ENCODE measurements around the gene ZBTB7C. TPM values are rescaled to one million over a fixed set of nuclear protein-coding genes. Genes with fewer than 3 reads are reported as not detected.

The ZBTB7C gene
- total RNA-seq, 2 experiments from 2014 or later: not detected

DNA sequence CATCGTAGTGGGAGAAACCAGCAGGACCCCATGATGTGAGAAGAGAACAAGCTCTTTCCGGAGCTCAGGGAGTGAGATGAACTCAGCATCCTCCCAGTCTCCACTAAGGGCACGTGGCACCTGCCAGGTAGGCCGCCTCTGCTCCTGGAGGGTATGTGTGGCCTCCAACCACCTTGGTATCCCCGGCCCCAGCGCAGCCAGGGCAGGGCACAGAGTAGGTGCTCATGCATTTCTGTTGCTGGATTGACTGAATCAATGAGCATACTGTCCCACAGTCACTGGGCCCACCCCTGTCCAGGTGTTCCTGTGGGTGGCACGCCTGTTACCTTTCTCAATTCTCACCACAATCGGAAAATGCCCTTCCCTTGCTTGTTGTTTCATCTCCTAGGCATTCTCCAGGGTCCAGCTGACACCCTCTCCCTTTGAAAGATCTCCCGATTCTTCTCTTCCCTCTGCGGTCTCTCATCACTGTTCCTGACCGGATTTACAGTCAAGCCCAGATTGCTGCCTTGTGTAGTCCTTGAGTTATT is 340.2 kb downstream of the ZBTB7C start:
- intact Hi-C loops (cut with micrococcal nuclease; ENCODE audit: unreplicated experiment): no loop called here
- Histone ChIP-seq H3K79me2 (ENCODE audit: insufficient read depth, low read depth, low read length) (no peaks in the 10 kb centered on the region), H3K4me3 (ENCODE audit: low read depth, low read length, poor library complexity, severe bottlenecking) (no peak overlapping the region), H3K4me2 (ENCODE audit: low read length) (no peak overlapping the region), H3K9me3 (ENCODE audit: low read length) (no peaks in the 10 kb centered on the region), H3K36me3 (ENCODE audit: insufficient read depth, low read length) (no peaks in the 10 kb centered on the region), H4K20me1 (ENCODE audit: insufficient read depth, low read length) (no peaks in the 10 kb centered on the region), H2AFZ (ENCODE audit: low read length) (no peak overlapping the region), H3K4me1 (ENCODE audit: insufficient read depth, low read length, poor library complexity, severe bottlenecking) (no peaks in the 10 kb centered on the region), H3K27ac (ENCODE audit: low read depth, low read length, poor library complexity, severe bottlenecking) (no peak overlapping the region), H3K9me2 (ENCODE audit: insufficient read depth, low read length) (no peaks in the 10 kb centered on the region)
- BruUV-seq (replicated peaks): no TSS peak
- TF ChIP-seq, protein P1, sequence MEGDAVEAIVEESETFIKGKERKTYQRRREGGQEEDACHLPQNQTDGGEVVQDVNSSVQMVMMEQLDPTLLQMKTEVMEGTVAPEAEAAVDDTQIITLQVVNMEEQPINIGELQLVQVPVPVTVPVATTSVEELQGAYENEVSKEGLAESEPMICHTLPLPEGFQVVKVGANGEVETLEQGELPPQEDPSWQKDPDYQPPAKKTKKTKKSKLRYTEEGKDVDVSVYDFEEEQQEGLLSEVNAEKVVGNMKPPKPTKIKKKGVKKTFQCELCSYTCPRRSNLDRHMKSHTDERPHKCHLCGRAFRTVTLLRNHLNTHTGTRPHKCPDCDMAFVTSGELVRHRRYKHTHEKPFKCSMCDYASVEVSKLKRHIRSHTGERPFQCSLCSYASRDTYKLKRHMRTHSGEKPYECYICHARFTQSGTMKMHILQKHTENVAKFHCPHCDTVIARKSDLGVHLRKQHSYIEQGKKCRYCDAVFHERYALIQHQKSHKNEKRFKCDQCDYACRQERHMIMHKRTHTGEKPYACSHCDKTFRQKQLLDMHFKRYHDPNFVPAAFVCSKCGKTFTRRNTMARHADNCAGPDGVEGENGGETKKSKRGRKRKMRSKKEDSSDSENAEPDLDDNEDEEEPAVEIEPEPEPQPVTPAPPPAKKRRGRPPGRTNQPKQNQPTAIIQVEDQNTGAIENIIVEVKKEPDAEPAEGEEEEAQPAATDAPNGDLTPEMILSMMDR (conservative IDR thresholded peaks at IDR 0.05; ENCODE audit: low read length): no peak
- TF ChIP-seq EZH2phosphoT487 (IDR thresholded peaks at IDR 0.05; ENCODE audit: borderline replicate concordance, low read depth, low read length): no peak
- CTCF ChIA-PET (ENCODE audit: unreplicated experiment): no interaction called here
- POLR2A ChIA-PET: no interaction called here
- DNase-seq (ENCODE audit: low spot score): no peak

DNA sequence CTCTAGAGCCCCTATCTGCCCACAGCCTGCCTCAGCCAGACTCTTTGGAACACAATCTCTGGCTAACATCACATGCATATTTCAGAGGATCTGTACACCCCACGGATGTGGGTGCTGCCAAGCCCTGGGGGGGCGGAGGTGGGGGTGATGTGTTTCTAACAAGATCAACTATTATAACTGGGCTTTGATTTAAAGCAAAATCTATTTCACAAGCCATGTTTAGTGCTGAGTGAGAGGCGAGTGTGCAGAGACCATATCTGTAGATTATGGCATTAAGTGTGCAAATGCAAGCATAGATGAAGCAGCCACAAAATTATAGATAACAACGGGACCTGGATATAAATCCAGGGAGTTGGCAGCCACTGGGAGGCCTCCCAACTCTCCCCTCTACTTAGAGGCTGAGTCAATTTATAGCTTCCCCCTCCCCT is 342.9 kb downstream of the ZBTB7C start:
- POLR2A ChIA-PET: no interaction called here
- no peak overlapping the region for H2AFZ ChIP-seq (ENCODE audit: low read length)
- H3K4me1 ChIP-seq (ENCODE audit: insufficient read depth, low read length, poor library complexity, severe bottlenecking): no peaks in the 10 kb centered on the region
- no peaks in the 10 kb centered on the region for H3K9me2 ChIP-seq (ENCODE audit: insufficient read depth, low read length)
- no peak overlapping the region for H3K4me2 ChIP-seq (ENCODE audit: low read length)
- no peak overlapping the region for H3K27ac ChIP-seq (ENCODE audit: low read depth, low read length, poor library complexity, severe bottlenecking)
- no peak overlapping the region for H3K4me3 ChIP-seq (ENCODE audit: low read depth, low read length, poor library complexity, severe bottlenecking)
- no peaks in the 10 kb centered on the region for H3K9me3 ChIP-seq (ENCODE audit: low read length)
- DNase-seq (ENCODE audit: low spot score): no peak
- TF ChIP-seq, protein P1 (conservative IDR thresholded peaks at IDR 0.05; ENCODE audit: low read length): no peak
- TF ChIP-seq EZH2phosphoT487 (IDR thresholded peaks at IDR 0.05; ENCODE audit: borderline replicate concordance, low read depth, low read length): no peak
- CTCF ChIA-PET (ENCODE audit: unreplicated experiment): no interaction called here
- H4K20me1 ChIP-seq (ENCODE audit: insufficient read depth, low read length): no peaks in the 10 kb centered on the region
- no peaks in the 10 kb centered on the region for H3K36me3 ChIP-seq (ENCODE audit: insufficient read depth, low read length)
- no TSS peak for BruUV-seq (replicated peaks)
- intact Hi-C loops (cut with micrococcal nuclease; ENCODE audit: unreplicated experiment): no loop called here
- H3K79me2 ChIP-seq (ENCODE audit: insufficient read depth, low read depth, low read length): no peaks in the 10 kb centered on the region

DNA sequence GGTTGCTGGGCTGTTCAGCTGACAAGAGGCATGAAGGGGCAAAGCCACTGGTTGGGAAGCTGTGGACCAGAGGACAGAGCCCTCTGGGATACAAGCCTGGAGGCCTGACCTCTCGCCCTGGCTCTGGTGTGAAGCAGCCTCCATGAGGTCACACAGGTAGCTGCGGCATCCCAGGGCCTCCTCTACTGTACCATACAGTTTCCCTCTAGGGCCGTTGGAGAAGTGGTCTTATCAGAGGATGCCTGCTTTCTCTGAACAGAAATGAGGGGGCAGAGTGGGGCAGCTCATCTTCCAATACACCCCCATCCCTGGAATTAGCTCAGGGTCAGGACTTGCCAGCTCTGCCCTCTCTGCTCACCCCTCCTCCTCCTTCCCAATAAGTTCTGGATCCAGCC is 343.6 kb downstream of the ZBTB7C start:
- Histone ChIP-seq H2AFZ (ENCODE audit: low read length) (no peak overlapping the region), H3K9me3 (ENCODE audit: low read length) (no peaks in the 10 kb centered on the region), H3K36me3 (ENCODE audit: insufficient read depth, low read length) (no peaks in the 10 kb centered on the region), H3K27ac (ENCODE audit: low read depth, low read length, poor library complexity, severe bottlenecking) (no peak overlapping the region), H3K4me1 (ENCODE audit: insufficient read depth, low read length, poor library complexity, severe bottlenecking) (no peaks in the 10 kb centered on the region), H4K20me1 (ENCODE audit: insufficient read depth, low read length) (no peaks in the 10 kb centered on the region), H3K79me2 (ENCODE audit: insufficient read depth, low read depth, low read length) (no peaks in the 10 kb centered on the region), H3K4me3 (ENCODE audit: low read depth, low read length, poor library complexity, severe bottlenecking) (no peak overlapping the region), H3K4me2 (ENCODE audit: low read length) (no peak overlapping the region), H3K9me2 (ENCODE audit: insufficient read depth, low read length) (no peaks in the 10 kb centered on the region)
- TF ChIP-seq, protein P1 (conservative IDR thresholded peaks at IDR 0.05; ENCODE audit: low read length): no peak
- TF ChIP-seq EZH2phosphoT487 (IDR thresholded peaks at IDR 0.05; ENCODE audit: borderline replicate concordance, low read depth, low read length): no peak
- BruUV-seq (replicated peaks): no TSS peak
- DNase-seq (ENCODE audit: low spot score): no peak
- CTCF ChIA-PET (ENCODE audit: unreplicated experiment): no interaction called here
- POLR2A ChIA-PET: no interaction called here
- intact Hi-C loops (cut with micrococcal nuclease; ENCODE audit: unreplicated experiment): no loop called here

Data from OCI-LY7 (cell line).